Activated CD8-positive, alpha-beta T cell treated with anti-CD3 and anti-CD28 coated beads for 36 hours (primary cell): ENCODE data around the gene FAM81B. TPM values are rescaled to one million over a fixed set of nuclear protein-coding genes. Genes with fewer than 3 reads are reported as not detected.

Experiments
- ATAC-seq: fragments of 200-7000 bp; cut with Tn5 transposase; one replicate; pipeline ENCODE4 v1.10.0; 2021; ENCODE audit warnings: mild to moderate bottlenecking, moderate library complexity
- CTCF ChIA-PET: fragments of 350-600 bp; sonication (Branson Sonifier 250); formaldehyde crosslinking; loops from one replicate; lab custom pipeline; 2021; ENCODE audit warnings: antibody characterized with exemption; lab: Charles Lee
- POLR2A ChIA-PET: fragments of 350-600 bp; sonication (Branson Sonifier 250); formaldehyde crosslinking; loops from one replicate; lab custom pipeline; 2021; ENCODE audit warnings: antibody characterized with exemption; lab: Charles Lee
- DNase-seq: peaks from one replicate; pipeline ENCODE4 v3.0.0-alpha.2; 2020
- H3K27ac Mint-ChIP-seq: one replicate; pipeline ENCODE4 v1.8.0; 2021; ENCODE audit warnings: mild to moderate bottlenecking, mixed read lengths
- H3K27me3 Mint-ChIP-seq: one replicate; pipeline ENCODE4 v1.8.0; 2021; ENCODE audit warnings: mixed read lengths
- H3K36me3 Mint-ChIP-seq: one replicate; pipeline ENCODE4 v1.8.0; 2021; ENCODE audit warnings: low read depth, mixed read lengths
- H3K4me1 Mint-ChIP-seq: one replicate; pipeline ENCODE4 v1.8.0; 2021; ENCODE audit warnings: low read depth, mixed read lengths
- H3K4me3 Mint-ChIP-seq: one replicate; pipeline ENCODE4 v1.8.0; 2021; ENCODE audit warnings: mild to moderate bottlenecking, moderate library complexity, mixed read lengths
- H3K9me3 Mint-ChIP-seq: one replicate; pipeline ENCODE4 v1.8.0; 2021; ENCODE audit warnings: mixed read lengths
- CTCF ChIP-seq: fragments of 200-600 bp; IDR thresholded peaks from one replicate; pipeline ENCODE4 v1.8.0; 2022; ENCODE audit warnings: antibody characterized with exemption, mild to moderate bottlenecking
- intact Hi-C: fragments of 100-400 bp; cut with micrococcal nuclease; formaldehyde crosslinking; loops from one replicate; pipeline ENCODE4 v1.10.0; 2022
- total RNA-seq, 2 experiments: library from RNA; stranded (reverse); gene quantifications; one replicate each; pipeline ENCODE4 v1.2.3, GENCODE V29; 2021

FAM81B gene
- total RNA-seq, 2 experiments from 2014 or later: not detected

- no peaks in the 10 kb centered on the region for H3K36me3 Mint-ChIP-seq
- peaks cover 10% of the 10 kb centered on the region for H3K27me3 Mint-ChIP-seq
- TF ChIP-seq CTCF: no peak
- intact Hi-C loops: no loop called here
- ATAC-seq (no peak), DNase-seq (no peak)
- no peaks in the 10 kb centered on the region for H3K4me1 Mint-ChIP-seq
- CTCF ChIA-PET: no interaction called here
- POLR2A ChIA-PET: no interaction called here
- no peak overlapping the region for H3K27ac Mint-ChIP-seq
- H3K9me3 Mint-ChIP-seq: no peaks in the 10 kb centered on the region
- H3K4me3 Mint-ChIP-seq: no peak overlapping the region
These were observed 33.4 kb downstream of the FAM81B start for GRCh38 chr5:95424526-95424925.

DNA sequence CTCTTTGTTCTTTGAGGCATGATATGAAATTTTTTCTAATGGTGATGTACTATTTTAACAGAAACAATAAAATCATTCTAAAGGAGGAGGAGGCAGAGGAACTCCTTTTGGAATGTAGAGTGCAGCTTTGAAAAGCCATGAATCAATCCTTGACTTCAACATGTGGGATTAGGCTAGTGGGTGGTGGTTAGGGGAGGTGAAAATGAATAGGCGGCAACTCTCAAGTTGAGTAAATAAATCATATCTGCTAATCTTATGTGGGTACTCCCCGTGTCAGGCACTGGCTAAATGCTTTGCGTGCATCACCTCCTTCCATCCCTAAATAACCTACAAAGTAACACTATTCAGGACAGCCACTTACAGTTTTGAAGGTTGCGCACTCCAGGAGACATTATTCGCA lies 35.1 kb downstream of the FAM81B start:
- TF ChIP-seq CTCF: no peak
- intact Hi-C loops: no loop called here
- H3K36me3 Mint-ChIP-seq: no peaks in the 10 kb centered on the region
- POLR2A ChIA-PET: no interaction called here
- DNase-seq: no peak
- ATAC-seq: no peak
- CTCF ChIA-PET: no interaction called here
- no peak overlapping the region for H3K4me3 Mint-ChIP-seq
- no peak overlapping the region for H3K27ac Mint-ChIP-seq
- H3K9me3 Mint-ChIP-seq: no peaks in the 10 kb centered on the region
- peaks cover 5% of the 10 kb centered on the region for H3K27me3 Mint-ChIP-seq
- H3K4me1 Mint-ChIP-seq: no peaks in the 10 kb centered on the region

- no peaks in the 10 kb centered on the region for H3K4me1 Mint-ChIP-seq
- ChIA-PET CTCF (interaction anchor here (0.8 kb wide), 1 partner anchor 9 kb away, joined by 4 read pairs; no protein-coding TSS in a partner anchor), POLR2A (no interaction called here)
- H3K36me3 Mint-ChIP-seq: no peaks in the 10 kb centered on the region
- intact Hi-C loops: no loop called here
- H3K27me3 Mint-ChIP-seq: no peaks in the 10 kb centered on the region
- DNase-seq (no peak), ATAC-seq (no peak)
- no peak for TF ChIP-seq CTCF
- H3K4me3 Mint-ChIP-seq: no peak overlapping the region
- no peak overlapping the region for H3K27ac Mint-ChIP-seq
- H3K9me3 Mint-ChIP-seq: no peaks in the 10 kb centered on the region
These were observed 41.6 kb downstream of the FAM81B start for GRCh38 chr5:95432779-95433178.

GRCh38 chr5:95439801-95440493 lies 48.8 kb downstream of the FAM81B start:
- CTCF ChIA-PET: no interaction called here
- Mint-ChIP-seq H3K36me3 (no peaks in the 10 kb centered on the region), H3K27ac (no peak overlapping the region), H3K4me3 (no peak overlapping the region), H3K4me1 (no peaks in the 10 kb centered on the region), H3K9me3 (no peaks in the 10 kb centered on the region), H3K27me3 (peaks cover 4% of the 10 kb centered on the region)
- TF ChIP-seq CTCF: no peak
- POLR2A ChIA-PET: no interaction called here
- DNase-seq (no peak), ATAC-seq (no peak)
- intact Hi-C loops: no loop called here

DNA sequence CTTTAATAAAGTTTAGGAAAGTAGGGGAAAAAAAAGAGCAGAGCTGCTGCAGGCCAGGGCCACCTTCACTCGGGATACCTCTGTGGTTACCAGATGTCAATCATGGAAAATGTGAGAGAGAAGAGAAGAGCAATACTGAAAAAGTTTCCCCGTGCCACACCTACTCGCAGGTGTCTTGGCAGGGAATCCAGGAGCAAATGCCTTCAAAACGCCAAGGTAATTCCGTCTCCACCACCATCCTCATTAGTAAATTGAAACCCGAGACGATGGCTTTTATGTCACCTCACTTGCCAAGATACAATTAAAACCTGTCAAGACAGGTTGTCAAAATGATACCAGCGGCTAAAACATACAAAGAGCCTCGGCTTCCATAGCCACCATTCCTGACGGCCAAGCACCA lies 49.7 kb downstream of the FAM81B start:
- DNase-seq (no peak), ATAC-seq (no peak)
- no peaks in the 10 kb centered on the region for H3K36me3 Mint-ChIP-seq
- POLR2A ChIA-PET: no interaction called here
- H3K9me3 Mint-ChIP-seq: no peaks in the 10 kb centered on the region
- no peak overlapping the region for H3K4me3 Mint-ChIP-seq
- intact Hi-C loops: no loop called here
- no peak for TF ChIP-seq CTCF
- peaks cover 7% of the 10 kb centered on the region for H3K27me3 Mint-ChIP-seq
- H3K27ac Mint-ChIP-seq: no peak overlapping the region
- CTCF ChIA-PET: no interaction called here
- no peaks in the 10 kb centered on the region for H3K4me1 Mint-ChIP-seq
